ENCODE results near the gene TANGO6.

The TANGO6 gene

GRCh38 chr16:68893710-68894705, 50.7 kb downstream of the TANGO6 start:
- Histone ChIP-seq H3K4me1 (ENCODE audit: low read length) (no peaks in the 10 kb centered on the region), H2AFZ (ENCODE audit: low read length) (no peak overlapping the region), H3F3A (ENCODE audit: insufficient read depth, low read length) (no peaks in the 10 kb centered on the region), H3K9ac (ENCODE audit: low read length) (no peak overlapping the region), H3K4me3 (ENCODE audit: low read length) (no peak overlapping the region), H4K20me1 (ENCODE audit: insufficient read depth, low read length) (no peaks in the 10 kb centered on the region), H3K9me2 (replicated peaks; ENCODE audit: insufficient read depth, low read length) (no peaks in the 10 kb centered on the region), H3K79me2 (ENCODE audit: low read length) (no peaks in the 10 kb centered on the region), H3K4me2 (ENCODE audit: low read depth, low read length) (no peak overlapping the region), H3K27me3 (replicated peaks; ENCODE audit: insufficient read depth, low read length) (no peaks in the 10 kb centered on the region), H3K27ac (ENCODE audit: low read length) (no peak overlapping the region), H3K36me3 (replicated peaks; ENCODE audit: insufficient read depth, low read length) (no peaks in the 10 kb centered on the region), H3K9me3 (replicated peaks; ENCODE audit: insufficient read depth, low read length) (no peaks in the 10 kb centered on the region)
- DNase-seq, result no peak
- TF ChIP-seq EZH2phosphoT487 (IDR thresholded peaks at IDR 0.05; ENCODE audit: low read length), result no peak
- TF ChIP-seq EZH2 (optimal IDR thresholded peaks at IDR 0.05; ENCODE audit: low read depth, low read length), result no peak
- TF ChIP-seq, protein P1, sequence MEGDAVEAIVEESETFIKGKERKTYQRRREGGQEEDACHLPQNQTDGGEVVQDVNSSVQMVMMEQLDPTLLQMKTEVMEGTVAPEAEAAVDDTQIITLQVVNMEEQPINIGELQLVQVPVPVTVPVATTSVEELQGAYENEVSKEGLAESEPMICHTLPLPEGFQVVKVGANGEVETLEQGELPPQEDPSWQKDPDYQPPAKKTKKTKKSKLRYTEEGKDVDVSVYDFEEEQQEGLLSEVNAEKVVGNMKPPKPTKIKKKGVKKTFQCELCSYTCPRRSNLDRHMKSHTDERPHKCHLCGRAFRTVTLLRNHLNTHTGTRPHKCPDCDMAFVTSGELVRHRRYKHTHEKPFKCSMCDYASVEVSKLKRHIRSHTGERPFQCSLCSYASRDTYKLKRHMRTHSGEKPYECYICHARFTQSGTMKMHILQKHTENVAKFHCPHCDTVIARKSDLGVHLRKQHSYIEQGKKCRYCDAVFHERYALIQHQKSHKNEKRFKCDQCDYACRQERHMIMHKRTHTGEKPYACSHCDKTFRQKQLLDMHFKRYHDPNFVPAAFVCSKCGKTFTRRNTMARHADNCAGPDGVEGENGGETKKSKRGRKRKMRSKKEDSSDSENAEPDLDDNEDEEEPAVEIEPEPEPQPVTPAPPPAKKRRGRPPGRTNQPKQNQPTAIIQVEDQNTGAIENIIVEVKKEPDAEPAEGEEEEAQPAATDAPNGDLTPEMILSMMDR (IDR thresholded peaks at IDR 0.05; ENCODE audit: low read length), result no peak

- Histone ChIP-seq H3F3A (ENCODE audit: insufficient read depth, low read length) (no peaks in the 10 kb centered on the region), H3K9me2 (replicated peaks; ENCODE audit: insufficient read depth, low read length) (no peaks in the 10 kb centered on the region), H3K9me3 (replicated peaks; ENCODE audit: insufficient read depth, low read length) (no peaks in the 10 kb centered on the region), H3K4me1 (ENCODE audit: low read length) (no peaks in the 10 kb centered on the region), H3K27me3 (replicated peaks; ENCODE audit: insufficient read depth, low read length) (no peaks in the 10 kb centered on the region), H3K79me2 (ENCODE audit: low read length) (no peaks in the 10 kb centered on the region), H3K36me3 (replicated peaks; ENCODE audit: insufficient read depth, low read length) (no peaks in the 10 kb centered on the region), H3K4me2 (ENCODE audit: low read depth, low read length) (no peak overlapping the region), H4K20me1 (ENCODE audit: insufficient read depth, low read length) (no peaks in the 10 kb centered on the region), H3K4me3 (ENCODE audit: low read length) (no peak overlapping the region), H3K27ac (ENCODE audit: low read length) (no peak overlapping the region), H2AFZ (ENCODE audit: low read length) (no peak overlapping the region), H3K9ac (ENCODE audit: low read length) (no peak overlapping the region)
- TF ChIP-seq, protein P1 (IDR thresholded peaks at IDR 0.05; ENCODE audit: low read length), result no peak
- TF ChIP-seq EZH2phosphoT487 (IDR thresholded peaks at IDR 0.05; ENCODE audit: low read length) (no peak), EZH2 (optimal IDR thresholded peaks at IDR 0.05; ENCODE audit: low read depth, low read length) (no peak)
- no peak for DNase-seq
Observed at GRCh38 chr16:68894714-68895113, 51.4 kb downstream of the TANGO6 start.

DNA sequence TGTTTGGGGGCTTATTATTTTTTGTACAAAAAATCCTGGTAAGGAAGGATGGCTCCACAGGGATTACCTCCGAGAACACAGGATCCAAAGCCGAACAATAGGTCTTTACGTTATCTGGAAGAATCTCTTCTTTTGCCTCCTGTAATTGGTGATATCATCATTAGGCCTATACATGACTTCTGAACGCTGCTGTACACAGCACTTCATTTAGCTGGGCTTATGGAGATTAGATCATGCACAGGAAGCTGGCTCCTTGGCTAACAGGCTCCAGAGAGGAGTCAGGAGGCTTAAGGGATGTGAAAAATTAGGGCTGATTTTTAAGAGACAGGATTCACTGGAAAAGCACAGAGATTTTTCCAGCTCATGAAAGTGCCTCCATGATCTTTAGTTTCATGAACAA, 54.7 kb downstream of the TANGO6 start:
- Histone ChIP-seq H3K4me2 (ENCODE audit: low read depth, low read length) (no peak overlapping the region), H3K79me2 (ENCODE audit: low read length) (no peaks in the 10 kb centered on the region), H2AFZ (ENCODE audit: low read length) (no peak overlapping the region), H3K4me1 (ENCODE audit: low read length) (no peaks in the 10 kb centered on the region), H3K9me2 (replicated peaks; ENCODE audit: insufficient read depth, low read length) (no peaks in the 10 kb centered on the region), H3K4me3 (ENCODE audit: low read length) (no peak overlapping the region), H3K9ac (ENCODE audit: low read length) (no peak overlapping the region), H3K9me3 (replicated peaks; ENCODE audit: insufficient read depth, low read length) (no peaks in the 10 kb centered on the region), H3F3A (ENCODE audit: insufficient read depth, low read length) (no peaks in the 10 kb centered on the region), H3K27ac (ENCODE audit: low read length) (no peak overlapping the region), H3K36me3 (replicated peaks; ENCODE audit: insufficient read depth, low read length) (no peaks in the 10 kb centered on the region), H4K20me1 (ENCODE audit: insufficient read depth, low read length) (no peaks in the 10 kb centered on the region), H3K27me3 (replicated peaks; ENCODE audit: insufficient read depth, low read length) (no peaks in the 10 kb centered on the region)
- DNase-seq, result no peak
- TF ChIP-seq EZH2phosphoT487 (IDR thresholded peaks at IDR 0.05; ENCODE audit: low read length), result no peak
- TF ChIP-seq, protein P1 (IDR thresholded peaks at IDR 0.05; ENCODE audit: low read length), result no peak
- TF ChIP-seq EZH2 (optimal IDR thresholded peaks at IDR 0.05; ENCODE audit: low read depth, low read length), result no peak

Measured in MM.1S (cell line).